Prostate gland (tissue), 2 donors: ENCODE results near the gene MUC15. TPM values are rescaled to one million over a fixed set of nuclear protein-coding genes. Genes with fewer than 3 reads are reported as not detected.

Source experiments
- DNase-seq: peaks from one replicate; pipeline ENCODE4 v3.0.0-alpha.2; 2019; ENCODE audit warnings: low spot score
- H3K27ac ChIP-seq, 2 donors: fragments of 200-600 bp; sonication (generic); 2 replicates each; pipeline ENCODE4 v1.5.1; 2017 to 2019
- H3K27me3 ChIP-seq: fragments of 200-600 bp; sonication (generic); replicated peaks from 2 replicates; pipeline ENCODE4 v1.5.1; 2019; ENCODE audit not compliant: insufficient read depth
- H3K36me3 ChIP-seq, 2 donors: fragments of 200-600 bp; sonication (generic); 1 replicate in 1 of 2; 2 replicates in 1 of 2; pipeline versions ENCODE4 v1.5.1 to v1.8.1; 2017 to 2019
- H3K4me1 ChIP-seq: fragments of 200-600 bp; sonication (generic); replicated peaks from 2 replicates; pipeline ENCODE4 v1.5.1; 2019
- H3K4me3 ChIP-seq, 2 donors: fragments of 200-600 bp; sonication (generic); 2 replicates each; pipeline ENCODE4 v1.5.1; 2017 to 2019
- H3K9me3 ChIP-seq: fragments of 200-600 bp; sonication (generic); 2 replicates; pipeline ENCODE4 v1.5.1; 2017
- POLR2A ChIP-seq: fragments of 450-650 bp; IDR thresholded peaks from one replicate; pipeline ENCODE4 v1.6.1; 2016; ENCODE audit warnings: antibody characterized with exemption, mild to moderate bottlenecking
- POLR2AphosphoS5 ChIP-seq: sonication (generic); formaldehyde crosslinking; IDR thresholded peaks from one replicate; pipeline ENCODE4 v1.6.1; 2017; ENCODE audit warnings: antibody characterized with exemption
- WGBS: methylation state at CpG from one replicate; pipeline ENCODE4 v1.1.5; 2018; 5-methylcytosine and 5-hydroxymethylcytosine counted together
- intact Hi-C: fragments of 100-400 bp; cut with DNase I; formaldehyde crosslinking; loops from one replicate; pipeline ENCODE4 v1.14.2; 2022
- total RNA-seq, 2 donors: library from RNA; depleted of rRNA; stranded (reverse); fragments of >200 nt; gene quantifications; one replicate each; pipeline ENCODE4 v1.1.0, GENCODE V29; 2016
- TF ChIP-seq, protein P1 (sequence below), 4 experiments: fragments of 200-600 bp in 2 of 4; fragments of 450-650 bp in 2 of 4; sonication (generic) in 2 of 4; IDR thresholded peaks; 1 replicate in 3 of 4; 2 replicates in 1 of 4; pipeline ENCODE4 v1.5.1; 2016 to 2019; ENCODE audit warnings: antibody characterized with exemption in 4 of 4, mild to moderate bottlenecking in 2 of 4, moderate library complexity in 2 of 4

Gene MUC15
- total RNA-seq, 2 donors from 2014 or later, result 1.5 to 4.1 TPM

DNA sequence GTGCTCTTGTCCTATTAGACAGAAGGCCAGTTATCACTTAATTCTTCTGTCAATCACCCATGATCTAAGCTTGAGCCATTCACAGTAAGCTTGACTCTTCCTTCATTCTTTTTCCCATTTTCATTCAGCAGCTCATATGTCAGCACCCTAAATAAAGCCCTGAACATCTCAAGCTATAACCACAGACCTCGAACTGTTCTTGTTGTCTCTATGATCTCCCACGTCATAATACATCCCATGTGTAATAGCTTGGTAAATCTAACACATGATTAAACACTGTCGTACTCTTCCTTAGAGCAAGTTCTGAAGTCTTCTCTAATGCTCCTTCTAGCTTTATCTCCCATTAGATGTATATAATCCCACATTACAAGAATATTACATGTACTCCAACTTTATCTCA is 14.4 kb downstream of the MUC15 start:
- TF ChIP-seq, protein P1, sequence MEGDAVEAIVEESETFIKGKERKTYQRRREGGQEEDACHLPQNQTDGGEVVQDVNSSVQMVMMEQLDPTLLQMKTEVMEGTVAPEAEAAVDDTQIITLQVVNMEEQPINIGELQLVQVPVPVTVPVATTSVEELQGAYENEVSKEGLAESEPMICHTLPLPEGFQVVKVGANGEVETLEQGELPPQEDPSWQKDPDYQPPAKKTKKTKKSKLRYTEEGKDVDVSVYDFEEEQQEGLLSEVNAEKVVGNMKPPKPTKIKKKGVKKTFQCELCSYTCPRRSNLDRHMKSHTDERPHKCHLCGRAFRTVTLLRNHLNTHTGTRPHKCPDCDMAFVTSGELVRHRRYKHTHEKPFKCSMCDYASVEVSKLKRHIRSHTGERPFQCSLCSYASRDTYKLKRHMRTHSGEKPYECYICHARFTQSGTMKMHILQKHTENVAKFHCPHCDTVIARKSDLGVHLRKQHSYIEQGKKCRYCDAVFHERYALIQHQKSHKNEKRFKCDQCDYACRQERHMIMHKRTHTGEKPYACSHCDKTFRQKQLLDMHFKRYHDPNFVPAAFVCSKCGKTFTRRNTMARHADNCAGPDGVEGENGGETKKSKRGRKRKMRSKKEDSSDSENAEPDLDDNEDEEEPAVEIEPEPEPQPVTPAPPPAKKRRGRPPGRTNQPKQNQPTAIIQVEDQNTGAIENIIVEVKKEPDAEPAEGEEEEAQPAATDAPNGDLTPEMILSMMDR (IDR thresholded peaks at IDR 0.05), result no peak
- TF ChIP-seq POLR2A, result no peak
- no peak for TF ChIP-seq POLR2AphosphoS5
- H3K27me3 ChIP-seq, result no peaks in the 10 kb centered on the region
- 48% methylated on average over 3 of the region's 3 CpGs for WGBS
- intact Hi-C loops, result loop anchor here (10.0 kb wide), 1 partner anchor 777 kb away; no protein-coding TSS in a partner anchor
- H3K4me1 ChIP-seq, result no peaks in the 10 kb centered on the region
- H3K36me3 ChIP-seq, result no peaks in the 10 kb centered on the region
- no peak overlapping the region for H3K27ac ChIP-seq
- H3K9me3 ChIP-seq, result no peaks in the 10 kb centered on the region
- H3K4me3 ChIP-seq, result no peak overlapping the region
- no peak for DNase-seq

DNA sequence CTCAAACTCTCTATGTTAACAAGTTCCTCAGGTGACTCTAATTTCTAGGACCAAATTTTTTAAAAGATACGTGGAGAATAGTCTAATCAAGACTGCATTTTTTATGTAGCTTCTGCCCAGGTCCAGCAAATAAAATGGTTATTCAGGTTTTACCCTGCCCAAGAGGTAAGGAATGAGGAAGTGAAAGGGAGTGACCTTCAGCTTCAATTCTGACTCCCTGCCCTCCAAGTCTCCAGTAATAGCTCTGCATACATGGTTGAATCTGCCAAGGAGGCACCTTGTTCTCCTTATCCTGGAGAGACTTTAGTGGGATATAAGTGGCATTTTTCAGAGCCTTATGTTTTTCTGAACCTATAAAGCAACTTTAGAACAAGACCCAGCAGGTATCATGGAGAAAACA is 15.5 kb downstream of the MUC15 start:
- 50% methylated on average over 1 of the region's 1 CpG for WGBS
- Histone ChIP-seq H3K27me3 (no peaks in the 10 kb centered on the region), H3K27ac (no peak overlapping the region), H3K36me3 (no peaks in the 10 kb centered on the region), H3K4me3 (no peak overlapping the region), H3K9me3 (no peaks in the 10 kb centered on the region), H3K4me1 (no peaks in the 10 kb centered on the region)
- no peak for DNase-seq
- TF ChIP-seq, protein P1 (IDR thresholded peaks at IDR 0.05), result no peak
- TF ChIP-seq POLR2AphosphoS5, result no peak
- no peak for TF ChIP-seq POLR2A
- intact Hi-C loops, result loop anchor here (10.0 kb wide), 1 partner anchor 778 kb away; no protein-coding TSS in a partner anchor

- TF ChIP-seq POLR2A (no peak), POLR2AphosphoS5 (no peak)
- TF ChIP-seq, protein P1 (IDR thresholded peaks at IDR 0.05), result no peak
- H3K36me3 ChIP-seq, result no peaks in the 10 kb centered on the region
- no peak overlapping the region for H3K27ac ChIP-seq
- H3K27me3 ChIP-seq, result no peaks in the 10 kb centered on the region
- no peak for DNase-seq
- H3K4me3 ChIP-seq, result no peak overlapping the region
- no peaks in the 10 kb centered on the region for H3K9me3 ChIP-seq
- intact Hi-C loops, result loop anchor here (10.0 kb wide), 1 partner anchor 780 kb away; no protein-coding TSS in a partner anchor
- 72% methylated on average over 5 of the region's 5 CpGs for WGBS
- H3K4me1 ChIP-seq, result no peaks in the 10 kb centered on the region
Measured at GRCh38 chr11:26554455-26554854, 17.6 kb downstream of the MUC15 start.

GRCh38 chr11:26553182-26553581 is 18.9 kb downstream of the MUC15 start:
- DNase-seq, result no peak
- H3K4me3 ChIP-seq, result no peak overlapping the region
- WGBS, result 64% methylated on average over 2 of the region's 2 CpGs

More at GRCh38 chr11:26553182-26553581, 18.9 kb downstream of the MUC15 start:
- intact Hi-C loops, result loop anchor here (10.0 kb wide), 1 partner anchor 782 kb away; no protein-coding TSS in a partner anchor
- Histone ChIP-seq H3K36me3 (no peaks in the 10 kb centered on the region), H3K27ac (no peak overlapping the region), H3K9me3 (no peaks in the 10 kb centered on the region), H3K4me1 (no peaks in the 10 kb centered on the region), H3K27me3 (no peaks in the 10 kb centered on the region)
- no peak for TF ChIP-seq POLR2A
- TF ChIP-seq, protein P1 (IDR thresholded peaks at IDR 0.05), result no peak
- TF ChIP-seq POLR2AphosphoS5, result no peak
